Activated CD8-positive, alpha-beta memory T cell treated with anti-CD3 and anti-CD28 coated beads, Interleukin-2, amount 50 U/mL, for 1 hour (primary cell): ENCODE measurements around the gene WWOX.
"Not testable (repeated sequence)": the region's sequence is repeated elsewhere in the genome, so short reads cannot be mapped to it uniquely, and the experiment has no call there.

ENCODE experiments used
- DNase-seq: peaks from one replicate; pipeline ENCODE4 v3.0.0-alpha.2; 2020; ENCODE audit errors: extremely low read depth

The WWOX gene

DNA sequence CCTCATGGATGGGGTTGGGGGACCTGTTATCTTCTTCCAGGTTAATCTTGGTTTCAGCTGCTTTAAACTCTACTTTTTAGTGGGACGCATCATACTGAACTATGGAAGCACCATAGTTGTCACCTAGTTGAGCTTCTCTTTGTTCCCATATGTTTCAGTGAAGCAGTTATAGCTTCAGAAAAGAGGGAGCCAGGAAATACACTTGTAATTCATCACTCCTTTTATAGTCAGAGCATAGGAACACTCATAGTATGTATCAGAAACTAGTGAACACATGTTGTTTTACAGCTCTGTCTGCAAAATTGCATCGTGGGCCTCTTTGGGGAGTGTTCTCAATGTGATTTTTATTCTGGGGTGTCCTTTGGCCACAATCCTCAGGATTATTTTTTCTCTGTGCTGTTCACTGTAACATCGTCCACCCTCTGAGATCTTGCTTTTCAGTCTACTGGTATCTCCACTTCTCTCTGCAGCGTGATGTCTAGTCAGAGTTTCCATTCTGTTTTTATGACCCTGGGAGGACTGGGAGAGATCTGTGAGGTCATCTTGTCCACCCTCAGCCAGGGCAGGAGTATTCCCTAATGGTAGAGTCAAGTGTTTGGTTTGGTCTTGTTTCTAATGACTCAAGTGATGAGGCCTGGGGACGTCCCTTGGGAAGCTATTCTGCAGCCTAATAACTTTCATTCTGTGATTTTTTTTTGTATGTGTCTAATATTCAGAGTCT, 585.4 kb downstream of the WWOX start:
- no peak for DNase-seq

DNA sequence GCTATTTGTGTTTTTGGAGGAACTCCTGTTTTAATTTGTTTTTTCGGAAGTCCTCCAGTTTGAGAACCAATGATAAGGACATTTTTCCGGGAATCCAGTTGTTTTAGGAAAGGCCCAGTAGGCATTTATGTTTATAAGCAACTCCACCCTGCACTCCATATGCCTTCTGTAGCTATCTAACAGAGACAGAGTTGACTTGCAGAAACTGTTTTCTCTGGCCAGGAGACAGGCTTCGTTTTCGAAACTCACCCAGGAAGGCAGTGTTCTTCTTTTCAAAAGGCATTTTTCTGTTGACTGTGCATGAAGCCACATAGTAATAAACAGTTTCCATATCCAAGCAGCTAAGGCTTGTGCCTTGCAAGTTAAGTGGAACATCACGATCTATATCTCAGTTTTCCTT, 587.1 kb downstream of the WWOX start:
- no peak for DNase-seq

DNA sequence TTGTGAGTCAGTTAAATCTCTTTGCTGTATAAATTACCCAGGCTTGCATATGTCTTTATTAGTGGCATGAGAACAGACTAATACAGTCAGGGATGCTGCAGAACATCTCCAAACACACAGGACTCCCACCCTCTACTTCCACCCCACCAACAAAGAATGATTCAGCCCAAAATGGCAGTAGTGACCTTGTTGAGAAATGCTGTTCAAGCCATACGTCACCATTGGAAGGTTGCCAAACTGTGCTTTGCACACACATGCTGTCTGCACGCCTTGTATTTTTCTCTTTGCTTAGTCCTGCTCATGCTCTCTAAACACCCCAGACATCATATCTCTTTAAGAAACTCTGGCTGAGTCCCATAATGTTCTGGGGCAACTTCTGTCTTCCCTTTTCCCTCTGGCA, 589.6 kb downstream of the WWOX start:
- no peak for DNase-seq

DNA sequence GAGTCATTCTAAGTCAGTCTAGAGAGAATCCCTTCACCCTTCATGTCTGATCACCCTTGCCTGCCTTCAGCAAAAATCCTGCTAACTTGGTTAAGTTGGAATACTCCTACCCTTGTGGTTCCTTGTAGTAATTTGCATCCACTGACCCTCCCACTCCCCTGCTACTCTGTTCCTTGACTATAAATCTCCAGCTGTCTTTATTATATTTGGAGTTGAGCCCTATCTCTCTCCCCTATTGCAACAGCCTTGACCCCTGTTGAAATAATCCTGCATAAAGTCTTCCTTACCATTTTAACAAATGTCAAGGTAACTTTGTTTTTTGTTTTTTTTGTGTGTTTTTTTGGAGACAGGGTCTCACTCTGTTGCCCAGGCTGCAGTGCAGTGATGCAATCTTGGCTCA, 590.1 kb downstream of the WWOX start:
- DNase-seq = no peak

DNA sequence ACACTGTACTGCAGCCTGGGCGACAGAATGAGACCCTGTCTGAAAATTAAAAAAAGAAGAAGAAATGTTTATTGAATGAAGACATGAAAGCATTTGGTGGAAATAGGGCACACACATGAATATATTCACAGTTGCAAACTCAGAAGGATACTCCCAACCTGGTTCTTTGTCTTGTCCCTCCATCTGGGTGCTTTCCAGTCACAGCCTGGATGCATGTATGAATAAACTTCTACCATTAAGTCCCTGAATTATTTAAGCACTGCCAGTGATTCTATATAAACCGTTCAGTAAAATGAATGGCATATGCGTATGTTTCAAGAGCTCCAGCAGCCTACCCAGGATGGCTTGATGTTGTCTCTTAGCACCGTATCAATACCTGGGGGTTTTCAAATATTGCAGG, 591.1 kb downstream of the WWOX start:
- no peak for DNase-seq

DNA sequence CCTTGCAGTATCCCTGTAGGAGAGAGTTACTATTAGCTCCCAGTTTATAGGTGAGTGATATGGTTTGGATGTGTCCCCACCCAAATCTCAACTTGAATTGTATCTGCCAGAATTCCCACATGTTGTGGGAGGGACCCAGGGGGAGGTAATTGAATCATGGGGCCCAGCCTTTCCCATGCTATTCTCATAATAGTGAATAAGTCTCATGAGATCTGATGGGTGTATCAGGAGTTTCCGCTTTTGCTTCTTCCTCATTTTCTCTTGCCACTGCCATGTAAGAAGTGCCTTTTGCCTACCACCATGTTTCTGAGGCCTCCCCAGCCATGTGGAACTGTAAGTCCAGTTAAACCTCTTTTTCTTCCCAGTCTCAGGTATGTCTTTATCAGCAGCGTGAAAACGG, 592.3 kb downstream of the WWOX start:
- not testable (repeated sequence) for DNase-seq

DNA sequence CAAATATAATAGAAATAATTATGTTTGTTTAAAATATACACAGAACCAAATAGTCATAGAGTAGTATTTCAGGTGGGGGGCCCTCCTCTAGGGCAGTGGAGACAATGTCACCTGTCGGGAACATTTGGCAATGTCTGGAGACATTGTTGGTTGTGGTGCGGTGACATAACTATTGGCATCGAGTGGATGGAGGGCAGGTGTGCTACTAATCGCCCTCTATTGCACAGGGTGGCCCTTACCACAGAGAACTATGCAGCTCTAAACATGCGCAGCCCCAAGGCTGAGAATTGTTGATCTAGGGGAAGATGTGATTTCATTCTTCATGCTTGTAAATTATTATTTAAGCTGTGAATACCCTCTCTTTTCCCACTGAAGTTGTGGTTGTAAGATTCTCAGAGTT, 594.0 kb downstream of the WWOX start:
- no peak for DNase-seq

DNA sequence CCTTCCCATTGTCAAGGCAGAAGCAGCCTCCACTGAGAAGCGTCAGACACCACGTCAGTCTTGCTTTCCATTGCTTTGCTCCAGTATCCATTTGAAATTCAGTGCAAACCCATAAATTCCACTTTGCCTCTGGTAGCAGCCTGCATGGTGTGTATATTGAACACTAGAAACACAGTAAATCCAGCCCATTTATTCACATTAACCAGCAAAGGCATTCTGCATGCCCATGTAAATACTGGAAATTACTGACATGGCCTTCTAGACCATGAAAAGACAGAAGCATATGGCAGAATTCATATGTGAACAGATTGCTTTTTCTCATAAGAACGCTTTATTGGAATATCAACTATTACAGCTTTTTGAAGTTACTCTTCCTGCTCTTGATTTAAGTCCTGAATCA, 595.0 kb downstream of the WWOX start:
- DNase-seq = no peak

DNA sequence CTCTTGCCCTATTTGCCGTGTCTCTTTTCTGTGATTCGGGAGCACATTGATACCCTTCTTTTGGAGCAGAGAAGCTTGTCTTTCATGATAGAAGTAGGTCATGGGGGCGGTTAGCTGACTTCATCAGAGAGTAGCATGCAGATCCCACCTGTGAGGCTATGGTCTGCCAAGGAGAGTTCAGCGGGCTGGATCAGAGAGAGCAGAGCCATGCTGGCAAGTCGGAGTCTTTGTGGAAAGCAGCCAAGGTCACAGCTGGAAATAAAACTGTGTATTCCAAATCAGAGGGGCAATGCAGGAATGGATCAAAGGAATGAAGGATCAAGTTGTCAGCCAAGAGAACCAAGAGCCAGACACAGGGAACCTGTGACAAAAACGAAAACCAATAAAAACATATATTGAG, 595.9 kb downstream of the WWOX start:
- no peak for DNase-seq

DNA sequence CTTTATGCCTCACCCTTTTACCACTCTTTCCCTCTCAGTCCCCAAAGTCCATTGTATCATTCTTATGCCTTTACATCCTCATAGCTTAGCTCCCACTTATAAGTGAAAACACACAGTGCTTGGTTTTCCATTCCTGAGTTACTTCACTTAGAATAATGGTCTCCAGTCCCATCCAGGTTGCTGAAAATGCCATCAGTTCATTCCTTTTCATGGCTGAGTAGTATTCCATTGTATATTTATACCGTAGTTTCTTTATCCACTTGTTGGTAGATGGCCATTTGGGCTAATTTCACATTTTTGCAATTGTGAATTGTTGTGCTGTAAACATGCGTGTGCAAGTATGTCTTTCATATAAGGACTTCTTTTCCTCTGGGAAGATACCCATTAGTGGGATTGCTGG, 597.3 kb downstream of the WWOX start:
- no peak for DNase-seq

DNA sequence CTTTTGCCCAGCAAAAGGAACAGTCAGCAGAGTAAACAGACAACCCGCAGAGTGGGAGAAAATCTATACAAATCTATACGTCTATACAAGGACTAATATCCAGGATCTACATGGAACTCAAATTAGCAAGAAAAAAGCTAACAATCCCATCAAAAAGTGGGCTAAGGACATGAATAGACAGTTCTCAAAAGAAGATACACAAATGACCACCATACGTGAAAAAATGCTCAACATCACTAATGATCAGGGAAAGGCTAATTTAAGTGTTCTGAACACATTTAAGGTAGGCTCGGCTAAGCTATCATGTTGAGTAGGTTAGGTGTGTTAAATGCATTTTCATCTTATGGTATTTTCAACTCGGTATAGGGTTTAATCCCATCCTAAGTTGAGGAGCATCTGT, 598.0 kb downstream of the WWOX start:
- no peak for DNase-seq

DNA sequence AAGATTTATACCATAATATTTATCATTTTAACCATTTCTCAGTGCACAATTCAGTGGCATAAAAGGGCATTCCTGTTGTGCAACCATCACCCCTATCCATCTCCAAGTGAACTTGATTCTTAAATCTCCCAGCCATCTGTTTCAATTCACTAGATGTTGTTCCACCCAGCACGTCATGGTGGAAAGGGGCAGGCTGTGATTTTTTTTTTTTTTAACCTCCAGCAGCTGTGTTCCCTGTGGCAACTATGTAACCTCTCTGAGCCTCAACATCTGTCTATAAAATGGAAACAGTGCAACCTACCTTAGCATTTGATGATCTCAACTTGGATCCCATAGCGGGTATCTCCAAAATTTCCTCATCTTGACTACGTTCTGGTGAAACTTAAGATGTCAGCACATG, 604.5 kb downstream of the WWOX start:
- DNase-seq = no peak

DNA sequence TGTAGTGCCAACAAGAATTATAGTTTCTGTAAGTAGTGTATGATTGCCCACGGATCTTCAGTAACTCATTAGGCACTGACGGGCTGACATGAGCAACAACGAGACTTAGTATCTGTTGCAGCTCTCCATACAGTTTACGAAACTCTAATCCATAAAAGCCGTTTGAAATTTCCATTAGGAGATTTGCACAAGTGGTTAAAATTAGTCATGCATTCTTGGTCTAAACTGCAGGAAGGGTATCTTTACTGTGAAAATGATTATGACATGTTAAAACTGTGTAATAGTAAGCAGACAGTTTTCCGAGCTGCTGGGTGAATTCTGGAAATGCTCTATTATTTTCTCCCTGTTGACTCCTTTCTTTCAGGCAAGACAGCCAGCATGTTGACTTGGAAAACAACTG, 605.0 kb downstream of the WWOX start:
- DNase-seq = no peak

DNA sequence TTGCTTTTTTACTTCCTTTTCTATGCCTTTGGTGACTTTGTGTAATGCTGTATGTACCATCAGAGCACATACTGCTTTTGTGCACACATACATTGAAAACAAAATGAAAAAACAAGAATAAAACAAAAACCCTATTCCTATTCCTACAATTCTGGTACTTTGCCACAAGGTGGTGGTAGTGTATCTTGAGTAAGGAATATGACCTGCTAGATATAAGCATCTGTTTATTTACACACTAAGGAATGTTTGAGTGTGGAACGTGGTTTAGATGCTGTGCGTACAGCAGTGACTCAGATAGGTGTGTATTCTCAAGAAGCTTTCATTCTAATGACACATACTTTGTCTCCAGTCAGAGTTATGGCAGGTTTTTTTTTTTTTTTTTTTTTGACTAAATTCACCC, 606.2 kb downstream of the WWOX start:
- no peak for DNase-seq

DNA sequence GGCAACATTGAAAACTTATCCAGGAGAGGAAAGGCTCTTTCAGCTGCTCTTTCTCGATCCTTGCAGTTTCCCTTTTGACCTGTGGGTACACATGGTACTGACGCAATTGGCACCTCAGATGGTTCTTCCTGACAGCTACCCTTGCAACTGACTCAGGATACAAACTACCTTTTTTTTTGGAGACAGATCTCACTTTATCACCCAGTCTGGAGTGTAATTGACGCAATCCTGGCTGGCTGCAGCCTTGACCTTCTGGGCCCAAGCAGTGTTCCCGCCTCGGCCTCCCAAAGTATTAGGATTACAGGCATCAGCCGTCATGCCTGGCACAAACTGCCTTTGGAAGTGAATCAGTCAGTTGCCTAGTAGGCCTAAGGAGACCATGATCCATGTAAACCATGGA, 607.2 kb downstream of the WWOX start:
- DNase-seq = no peak

DNA sequence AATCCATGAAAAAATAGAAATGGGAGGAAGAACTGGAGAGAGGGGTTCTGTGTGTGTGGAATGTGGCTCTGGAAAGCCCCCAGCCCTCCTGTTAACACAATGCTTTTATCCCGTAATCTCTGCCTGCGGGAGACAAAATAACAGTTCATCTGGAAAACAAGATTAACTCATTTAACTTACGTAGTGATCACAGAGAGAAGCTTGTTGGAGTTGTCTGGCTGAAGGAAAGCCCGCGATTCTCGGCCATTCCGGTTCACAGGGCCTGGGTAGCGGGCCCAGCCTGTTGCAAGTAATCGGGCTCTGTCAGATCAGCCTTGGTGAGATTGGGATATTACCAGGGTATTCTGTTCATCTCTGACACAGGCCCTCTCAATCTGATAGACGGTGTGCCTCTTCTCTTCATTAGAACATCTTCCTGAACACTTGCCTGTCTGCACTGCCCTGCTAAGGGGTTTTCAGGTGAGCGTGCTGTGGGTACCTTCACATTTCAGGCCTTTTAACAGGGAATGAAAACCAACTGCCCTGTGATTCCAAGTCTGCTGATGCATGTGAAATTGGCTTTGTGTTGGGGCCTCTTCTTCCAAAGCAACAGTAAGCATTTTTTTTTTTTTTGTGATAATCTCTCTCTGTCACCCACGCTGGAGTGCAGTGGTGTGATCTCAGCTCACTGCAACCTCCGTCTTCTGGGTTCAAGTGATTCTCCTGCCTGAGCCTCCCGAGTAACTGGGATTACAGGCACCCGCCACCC, 609.9 kb downstream of the WWOX start:
- no peak for DNase-seq

DNA sequence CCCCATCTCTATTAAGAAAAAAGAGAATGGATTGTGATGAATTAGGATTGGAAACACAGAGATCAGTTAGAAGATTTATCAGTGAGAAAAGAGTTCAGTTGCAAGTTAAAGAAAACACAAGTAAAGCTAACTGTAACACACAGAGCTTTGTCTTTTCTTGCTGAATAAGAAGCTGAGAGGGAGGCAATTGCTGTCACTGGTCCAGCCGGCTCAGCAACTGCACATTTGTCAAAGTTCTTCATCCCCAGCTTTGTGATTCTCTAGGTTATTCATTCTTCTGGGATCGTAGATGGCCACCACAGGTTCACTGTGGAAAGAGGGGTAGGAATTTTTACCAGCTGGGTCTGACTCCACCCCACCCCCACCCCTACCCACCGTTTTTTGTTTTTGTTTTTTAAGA, 615.7 kb downstream of the WWOX start:
- DNase-seq = no peak

DNA sequence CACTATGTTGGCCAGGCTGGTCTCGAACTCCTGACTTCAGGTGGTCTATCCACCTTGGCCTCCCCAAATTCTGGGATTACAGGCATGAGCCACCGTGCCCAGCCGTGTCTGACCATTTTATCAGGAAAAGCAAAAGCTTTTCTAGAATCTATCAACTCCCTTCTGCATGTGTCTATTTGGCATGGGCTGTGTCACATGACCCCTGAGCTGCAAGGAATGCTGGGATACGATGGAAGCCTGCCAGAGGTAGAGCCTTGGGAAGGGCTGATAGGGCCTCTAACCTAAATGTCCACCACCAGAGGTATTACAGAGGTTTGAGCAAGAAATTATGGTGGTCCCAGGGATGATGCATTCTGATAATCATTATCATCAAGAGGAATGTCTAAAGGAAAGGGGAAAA, 616.2 kb downstream of the WWOX start:
- DNase-seq = no peak

DNA sequence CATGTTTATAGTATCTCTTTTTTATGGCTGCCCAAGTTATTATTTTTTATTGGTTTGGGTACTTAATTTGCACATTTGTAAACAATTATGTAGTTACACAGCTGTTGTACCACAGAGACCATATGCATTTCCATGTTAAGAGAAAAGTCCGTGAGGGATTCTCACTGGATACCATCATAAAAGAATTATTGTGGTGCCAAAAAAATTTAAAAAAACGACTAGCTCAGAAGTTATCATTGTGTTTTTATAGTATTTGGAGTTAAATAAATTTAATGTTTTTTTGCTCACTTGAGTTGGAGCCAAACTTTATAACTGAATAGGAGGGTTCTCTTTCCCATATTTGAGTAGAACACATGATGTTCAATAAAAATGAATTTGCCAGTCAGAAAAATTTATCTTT, 618.7 kb downstream of the WWOX start:
- no peak for DNase-seq

DNA sequence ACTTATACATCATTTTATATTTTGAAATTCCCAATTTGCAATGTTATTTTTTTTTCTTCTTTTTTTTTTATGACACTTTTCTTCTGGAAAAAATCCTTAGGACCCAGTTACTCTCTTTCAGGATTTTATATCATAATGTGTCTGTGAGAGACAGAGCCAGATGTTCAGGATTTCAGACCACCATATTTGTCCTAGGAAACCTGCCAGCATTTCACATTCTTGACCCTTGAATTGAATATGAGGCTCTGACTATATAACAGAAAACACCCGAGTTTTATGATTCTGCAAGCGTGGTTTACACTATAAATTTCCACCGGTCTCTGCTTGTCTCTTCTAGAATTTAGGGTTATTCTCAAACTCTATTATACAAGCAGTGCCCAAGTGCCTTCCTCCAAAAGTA, 621.0 kb downstream of the WWOX start:
- no peak for DNase-seq

DNA sequence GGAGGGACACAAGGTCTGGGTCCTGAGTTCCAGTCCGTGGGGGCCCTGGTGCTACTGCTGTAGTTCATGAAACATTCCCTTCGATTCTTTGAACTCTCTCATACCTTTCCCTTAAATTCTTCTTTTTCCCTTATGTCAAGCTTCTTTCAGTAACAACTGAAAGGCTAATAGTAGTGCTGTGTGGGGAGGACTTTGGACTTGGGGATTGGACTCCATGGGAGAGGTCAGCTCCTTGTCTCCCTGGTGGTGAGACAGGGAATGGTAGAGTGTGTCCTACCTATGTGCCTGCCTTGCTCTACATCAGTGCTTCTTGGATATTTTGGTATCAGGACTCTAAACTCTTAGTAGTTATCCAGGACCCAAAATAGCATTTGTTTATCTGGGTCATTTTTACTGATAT, 628.1 kb downstream of the WWOX start:
- DNase-seq = no peak

DNA sequence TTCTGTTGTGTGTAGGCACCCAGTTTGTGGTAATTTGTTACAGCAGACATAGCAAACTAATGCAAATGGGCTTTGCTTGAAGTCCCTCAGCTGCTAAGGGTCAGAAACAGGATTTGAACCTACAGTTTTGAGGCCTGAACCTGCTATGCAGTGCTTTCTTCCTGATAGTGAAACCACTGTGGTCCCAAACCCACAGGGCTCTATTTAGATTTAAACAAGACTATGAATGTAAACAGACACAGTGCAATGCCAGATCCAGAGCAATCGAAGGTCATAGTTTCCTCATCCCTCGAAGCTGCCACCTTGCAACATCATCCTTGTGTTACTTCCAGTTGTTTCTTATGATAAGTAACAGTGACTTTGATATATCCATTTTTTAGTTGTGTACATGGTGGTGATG, 630.2 kb downstream of the WWOX start:
- DNase-seq = no peak

DNA sequence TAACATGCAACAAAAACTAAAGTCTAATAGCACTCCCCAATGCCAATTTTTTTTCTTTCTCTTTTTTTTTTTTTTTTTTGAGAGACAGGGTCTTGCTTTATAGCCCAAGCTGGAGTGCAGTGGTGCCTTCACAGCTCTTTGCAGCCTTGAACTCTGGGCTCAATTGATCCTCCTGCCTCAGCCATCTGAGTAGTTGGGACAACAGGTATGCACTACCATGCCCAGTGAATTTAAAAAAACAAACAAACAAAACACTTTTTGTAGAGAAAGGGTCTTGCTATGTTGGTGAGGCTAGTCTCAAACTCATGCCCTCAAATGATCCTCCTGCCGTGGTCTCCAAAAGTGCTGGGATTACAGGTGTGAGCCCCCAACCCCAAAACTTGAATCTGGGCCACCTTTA, 632.3 kb downstream of the WWOX start:
- no peak for DNase-seq

DNA sequence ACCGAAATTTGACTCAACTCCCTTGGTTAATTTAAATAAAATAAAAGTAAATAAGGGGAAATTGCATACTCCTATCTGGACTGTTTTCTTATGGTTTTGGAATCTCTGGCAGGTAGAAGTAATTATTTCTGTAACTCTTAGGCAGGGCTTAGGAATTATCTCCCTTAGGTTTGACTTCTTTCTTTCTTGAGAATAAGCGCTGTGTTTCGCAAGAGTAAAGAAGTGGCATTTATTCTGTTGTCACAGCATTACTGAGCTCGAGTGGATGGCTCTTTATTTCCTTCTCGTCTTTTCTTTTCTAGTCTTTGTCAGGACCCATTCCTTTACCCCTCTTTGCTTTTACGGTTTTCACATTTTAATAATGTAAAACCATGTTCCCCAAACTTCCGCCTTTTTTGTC, 633.2 kb downstream of the WWOX start:
- DNase-seq = no peak
